Activated CD4-positive, alpha-beta T cell treated with anti-CD3 and anti-CD28 coated beads for 36 hours (primary cell): ENCODE data around the gene DUOX2. TPM values are rescaled to one million over a fixed set of nuclear protein-coding genes. Genes with fewer than 3 reads are reported as not detected.

Experiments
- ATAC-seq: fragments of 200-7000 bp; cut with Tn5 transposase; one replicate; pipeline ENCODE4 v1.10.0; 2021; ENCODE audit warnings: mild to moderate bottlenecking, moderate library complexity
- CTCF ChIA-PET: fragments of 350-600 bp; sonication (Branson Sonifier 250); formaldehyde crosslinking; loops from one replicate; lab custom pipeline; 2021; ENCODE audit warnings: antibody characterized with exemption; lab: Charles Lee
- POLR2A ChIA-PET: fragments of 350-600 bp; sonication (Branson Sonifier 250); formaldehyde crosslinking; loops from one replicate; lab custom pipeline; 2021; ENCODE audit warnings: antibody characterized with exemption, inconsistent platforms; lab: Charles Lee
- DNase-seq: peaks from one replicate; pipeline ENCODE4 v3.0.0-alpha.2; 2020
- H3K27ac Mint-ChIP-seq: one replicate; pipeline ENCODE4 v1.8.0; 2021; ENCODE audit warnings: mixed read lengths
- H3K27me3 Mint-ChIP-seq: one replicate; pipeline ENCODE4 v1.8.0; 2021; ENCODE audit warnings: mixed read lengths
- H3K36me3 Mint-ChIP-seq: one replicate; pipeline ENCODE4 v1.8.0; 2021; ENCODE audit warnings: low read depth, mixed read lengths
- H3K4me1 Mint-ChIP-seq: one replicate; pipeline ENCODE4 v1.8.0; 2021; ENCODE audit warnings: mixed read lengths
- H3K4me3 Mint-ChIP-seq: one replicate; pipeline ENCODE4 v1.8.0; 2021; ENCODE audit warnings: mild to moderate bottlenecking, moderate library complexity, mixed read lengths
- H3K9me3 Mint-ChIP-seq: one replicate; pipeline ENCODE4 v1.8.0; 2021; ENCODE audit warnings: low read depth, mixed read lengths
- intact Hi-C, 2 experiments: fragments of 100-400 bp; cut with DNase I in 1 of 2; cut with micrococcal nuclease in 1 of 2; formaldehyde crosslinking; loops; one replicate each; pipeline versions ENCODE4 v1.14.2 to v1.15.1; 2022 to 2024; cut with DNase I, micrococcal nuclease
- total RNA-seq, 2 experiments: library from RNA; stranded (reverse); gene quantifications; one replicate each; pipeline ENCODE4 v1.2.3, GENCODE V29; 2021

Gene DUOX2
- total RNA-seq, 2 experiments from 2014 or later, result 0.02 TPM; not detected in 1

DNA sequence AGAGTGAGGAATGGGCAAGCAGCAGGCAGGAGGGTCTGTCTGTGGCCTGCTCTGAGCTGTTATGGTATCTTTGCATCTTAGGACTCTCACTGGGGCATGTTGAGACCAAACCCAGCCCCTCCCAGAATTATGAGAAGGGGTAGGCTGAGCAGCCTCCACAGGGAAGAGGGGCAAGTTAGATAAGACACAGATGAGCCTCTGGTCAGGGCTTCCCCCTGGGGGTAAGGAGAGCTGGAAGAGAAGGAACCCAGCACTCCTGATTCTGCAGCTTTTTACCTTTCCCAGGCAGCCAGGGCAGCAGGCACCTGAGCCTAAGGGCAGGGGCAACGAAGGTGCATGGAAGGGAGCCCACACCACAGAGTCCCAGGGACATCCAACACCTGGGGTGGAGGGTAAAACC lies 35.1 kb upstream of the DUOX2 start:
- CTCF ChIA-PET, result interaction anchor here (0.7 to 1.1 kb wide), 2 partner anchors 12 to 49 kb away, joined by 3 read pairs; no protein-coding TSS in a partner anchor
- Mint-ChIP-seq H3K9me3 (no peaks in the 10 kb centered on the region), H3K36me3 (no peaks in the 10 kb centered on the region), H3K27ac (no peak overlapping the region), H3K4me3 (no peak overlapping the region), H3K4me1 (no peaks in the 10 kb centered on the region), H3K27me3 (no peaks in the 10 kb centered on the region)
- POLR2A ChIA-PET, result no interaction called here
- DNase-seq, result no peak
- no peak for ATAC-seq
- intact Hi-C loops, result no loop called here

DNA sequence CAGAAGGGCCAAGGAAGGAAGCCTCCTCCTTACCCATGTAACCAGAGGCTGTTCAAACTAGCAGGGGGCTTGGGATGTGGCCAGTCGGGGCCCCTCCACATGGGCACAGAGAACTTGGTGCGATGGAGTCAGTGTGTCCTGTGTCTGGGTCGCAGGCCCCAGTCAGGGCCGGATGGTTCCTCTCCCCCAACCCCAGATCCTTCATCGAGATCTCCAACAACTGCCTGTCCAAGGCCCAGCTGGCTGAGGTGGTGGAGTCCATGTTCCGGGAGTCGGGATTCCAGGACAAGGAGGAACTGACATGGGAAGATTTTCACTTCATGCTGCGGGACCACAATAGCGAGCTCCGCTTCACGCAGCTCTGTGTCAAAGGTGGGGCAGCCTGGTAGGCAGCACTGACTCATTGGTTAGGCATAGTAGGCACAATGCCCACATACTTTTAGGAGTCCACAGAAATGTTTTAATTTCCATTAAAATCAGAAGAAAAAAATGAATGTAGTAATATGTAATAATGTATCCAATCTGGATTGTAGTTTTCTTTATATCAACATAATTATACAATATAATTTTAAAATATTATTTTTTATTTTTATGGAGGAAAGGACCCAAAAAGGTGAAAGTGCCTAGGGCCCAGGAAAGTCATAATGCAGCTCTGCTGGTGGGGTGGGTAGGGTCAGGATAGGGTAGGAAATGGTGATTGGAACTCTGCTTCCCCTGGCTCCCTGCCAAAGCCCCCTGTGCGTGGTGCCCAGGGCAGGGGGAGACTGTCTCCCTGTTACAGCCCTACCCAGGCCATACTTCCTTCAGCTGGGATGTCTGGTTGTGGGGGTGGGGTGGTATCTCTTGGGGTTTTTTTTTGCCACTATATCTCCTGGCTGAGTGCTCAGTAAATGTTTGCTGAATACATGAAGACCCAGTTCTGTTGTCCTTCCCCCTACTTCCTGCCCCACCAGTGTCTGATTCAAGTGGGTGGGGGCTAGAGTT lies 34.4 kb upstream of the DUOX2 start:
- Mint-ChIP-seq H3K36me3 (no peaks in the 10 kb centered on the region), H3K4me3 (no peak overlapping the region), H3K27me3 (no peaks in the 10 kb centered on the region), H3K27ac (no peak overlapping the region), H3K9me3 (no peaks in the 10 kb centered on the region), H3K4me1 (no peaks in the 10 kb centered on the region)
- CTCF ChIA-PET, result interaction anchor here (0.7 kb wide), 1 partner anchor 13 kb away, joined by 3 read pairs; no protein-coding TSS in a partner anchor
- POLR2A ChIA-PET, result no interaction called here
- intact Hi-C loops, result no loop called here
- no peak for DNase-seq
- no peak for ATAC-seq

DNA sequence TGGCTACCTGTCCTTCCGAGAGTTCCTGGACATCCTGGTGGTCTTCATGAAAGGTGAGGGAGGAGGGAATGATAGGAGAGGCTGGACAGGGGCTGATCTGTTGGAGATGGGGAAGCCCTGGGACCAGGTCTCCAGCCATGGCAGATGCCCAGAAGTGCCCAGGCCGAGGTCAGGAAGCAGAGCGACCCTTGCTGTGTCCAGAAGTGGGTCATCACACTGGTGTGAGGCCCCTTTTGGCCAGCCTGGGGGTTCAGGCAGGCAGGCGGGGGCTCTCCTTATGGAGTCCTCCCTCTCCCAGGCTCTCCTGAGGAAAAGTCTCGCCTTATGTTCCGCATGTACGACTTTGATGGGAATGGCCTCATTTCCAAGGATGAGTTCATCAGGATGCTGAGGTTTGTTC lies 33.6 kb upstream of the DUOX2 start:
- Mint-ChIP-seq H3K27me3 (no peaks in the 10 kb centered on the region), H3K9me3 (no peaks in the 10 kb centered on the region), H3K27ac (no peak overlapping the region), H3K4me1 (no peaks in the 10 kb centered on the region), H3K36me3 (no peaks in the 10 kb centered on the region), H3K4me3 (no peak overlapping the region)
- ATAC-seq, result no peak
- no peak for DNase-seq
- intact Hi-C loops, result no loop called here
- ChIA-PET CTCF (interaction anchor here (1.4 kb wide), 1 partner anchor 15 kb away, joined by 3 read pairs; no protein-coding TSS in a partner anchor), POLR2A (no interaction called here)

DNA sequence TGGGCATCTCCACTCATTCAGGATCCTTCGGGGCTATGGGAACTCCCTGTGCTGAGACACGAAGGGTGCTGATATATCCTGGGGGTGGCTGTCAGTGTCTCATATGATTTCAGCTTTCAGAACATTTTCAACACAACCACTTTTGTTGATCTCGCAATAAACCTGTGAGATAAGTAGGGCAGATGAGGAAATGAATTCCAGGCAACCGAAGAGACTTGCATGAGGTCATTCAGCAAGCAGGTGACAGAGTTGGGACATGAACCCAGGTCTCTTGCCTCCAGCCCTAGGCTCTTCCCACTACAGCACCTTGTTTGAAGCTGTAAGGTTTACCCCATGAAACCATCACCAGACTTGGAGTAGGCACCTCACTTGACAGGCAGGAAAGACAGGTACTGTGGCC lies 32.4 kb upstream of the DUOX2 start:
- CTCF ChIA-PET, result interaction anchor here (1.0 to 1.4 kb wide), 2 partner anchors 14 to 58 kb away, joined by 3 to 5 read pairs; no protein-coding TSS in a partner anchor
- Mint-ChIP-seq H3K27me3 (no peaks in the 10 kb centered on the region), H3K4me1 (no peaks in the 10 kb centered on the region), H3K27ac (no peak overlapping the region), H3K9me3 (no peaks in the 10 kb centered on the region), H3K36me3 (no peaks in the 10 kb centered on the region), H3K4me3 (no peak overlapping the region)
- POLR2A ChIA-PET, result no interaction called here
- intact Hi-C loops, result no loop called here
- ATAC-seq (no peak), DNase-seq (no peak)

DNA sequence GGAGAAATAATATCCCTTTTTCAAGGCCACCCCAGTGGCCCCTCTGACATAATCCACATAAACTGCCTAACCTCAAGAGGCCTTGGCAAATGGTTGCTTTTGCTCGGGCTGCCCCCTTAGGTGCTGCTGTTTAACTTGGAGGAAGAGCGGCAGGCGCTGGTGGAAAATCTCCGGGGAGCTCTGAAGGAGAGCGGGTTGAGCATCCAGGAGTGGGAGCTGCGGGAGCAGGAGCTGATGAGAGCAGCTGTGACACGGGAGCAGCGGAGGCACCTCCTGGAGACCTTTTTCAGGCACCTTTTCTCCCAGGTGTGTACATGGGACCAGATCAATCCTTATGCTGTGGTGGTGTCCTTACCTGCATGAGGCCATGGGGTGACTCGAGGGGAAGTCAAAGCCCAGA lies 30.8 kb upstream of the DUOX2 start:
- ATAC-seq, result no peak
- H3K4me3 Mint-ChIP-seq, result no peak overlapping the region
- no peak overlapping the region for H3K27ac Mint-ChIP-seq
- H3K27me3 Mint-ChIP-seq, result no peaks in the 10 kb centered on the region
- H3K36me3 Mint-ChIP-seq, result no peaks in the 10 kb centered on the region
- intact Hi-C loops, result no loop called here
- no peaks in the 10 kb centered on the region for H3K9me3 Mint-ChIP-seq
- ChIA-PET CTCF (interaction anchor here (0.6 to 1.8 kb wide), 3 partner anchors 18 to 55 kb away, joined by 3 to 4 read pairs (median 3); no protein-coding TSS in a partner anchor), POLR2A (no interaction called here)
- H3K4me1 Mint-ChIP-seq, result no peaks in the 10 kb centered on the region
- no peak for DNase-seq

DNA sequence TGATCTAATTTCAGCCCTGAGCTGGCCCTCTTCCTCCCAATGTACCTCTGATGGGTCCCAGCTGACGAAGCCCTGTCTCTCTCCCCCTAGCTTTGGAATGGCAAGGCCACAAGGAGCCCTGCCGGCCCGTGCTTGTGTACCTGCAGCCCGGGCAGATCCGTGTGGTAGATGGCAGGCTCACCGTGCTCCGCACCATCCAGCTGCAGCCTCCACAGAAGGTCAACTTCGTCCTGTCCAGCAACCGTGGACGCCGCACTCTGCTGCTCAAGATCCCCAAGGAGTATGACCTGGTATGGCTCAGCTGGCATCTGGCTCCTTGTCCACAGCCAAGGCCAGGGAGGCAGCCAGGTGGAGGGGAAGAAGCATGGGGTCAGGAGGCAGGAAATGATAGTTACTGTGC lies 30.0 kb upstream of the DUOX2 start:
- CTCF ChIA-PET, result interaction anchor here (1.8 kb wide), 1 partner anchor 26 kb away, joined by 4 read pairs; no protein-coding TSS in a partner anchor

DNA sequence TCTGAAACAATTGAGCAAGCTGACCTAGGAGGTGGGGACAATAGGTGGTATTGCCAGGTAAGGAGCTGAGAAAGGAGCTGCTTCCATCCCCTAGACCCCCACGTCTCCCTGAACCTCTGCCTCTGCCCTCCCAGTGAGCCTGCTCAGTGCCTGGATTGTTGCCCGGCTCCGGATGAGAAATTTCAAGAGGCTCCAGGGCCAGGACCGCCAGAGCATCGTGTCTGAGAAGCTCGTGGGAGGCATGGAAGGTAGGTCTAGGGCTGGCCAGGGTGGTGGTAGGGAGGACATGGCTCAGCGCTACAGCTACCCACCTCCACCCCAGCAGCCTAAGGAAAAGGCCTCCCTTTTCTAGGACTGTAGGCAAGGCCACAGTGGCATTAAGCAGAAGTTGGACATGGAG lies 29.1 kb upstream of the DUOX2 start:
- ATAC-seq (no peak), DNase-seq (no peak)
- Mint-ChIP-seq H3K4me3 (no peak overlapping the region), H3K27ac (no peak overlapping the region), H3K4me1 (no peaks in the 10 kb centered on the region), H3K27me3 (no peaks in the 10 kb centered on the region), H3K36me3 (no peaks in the 10 kb centered on the region), H3K9me3 (no peaks in the 10 kb centered on the region)
- intact Hi-C loops, result no loop called here
- ChIA-PET POLR2A (no interaction called here), CTCF (interaction anchor here (1.0 to 1.8 kb wide), 2 partner anchors 12 to 25 kb away, joined by 3 to 4 read pairs; no protein-coding TSS in a partner anchor)

More for the DNA sequence above, 30.0 kb upstream of the DUOX2 start:
- Mint-ChIP-seq H3K4me3 (no peak overlapping the region), H3K4me1 (no peaks in the 10 kb centered on the region), H3K36me3 (no peaks in the 10 kb centered on the region), H3K27me3 (no peaks in the 10 kb centered on the region), H3K27ac (no peak overlapping the region), H3K9me3 (no peaks in the 10 kb centered on the region)
- DNase-seq, result no peak
- intact Hi-C loops, result no loop called here
- no peak for ATAC-seq
- POLR2A ChIA-PET, result no interaction called here

DNA sequence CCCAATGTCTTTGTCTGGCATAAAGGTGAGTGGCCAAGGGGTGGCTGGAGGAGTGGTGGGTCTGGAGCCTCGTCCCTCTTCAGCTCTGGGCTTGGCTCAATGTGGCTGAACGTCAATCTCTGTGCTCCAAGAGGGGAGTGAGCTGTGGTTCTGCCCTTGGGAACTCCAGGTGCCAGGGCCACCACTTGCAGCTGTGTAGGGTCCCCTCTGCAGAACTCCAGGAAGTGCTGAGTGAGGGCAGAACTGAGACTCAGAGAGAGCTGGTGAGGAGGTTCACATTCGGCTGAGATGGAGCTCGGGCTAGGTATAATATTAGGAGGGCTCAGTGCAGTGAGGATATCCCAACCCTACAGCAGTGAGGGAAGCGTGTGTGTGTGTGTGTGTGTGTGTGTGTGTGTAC lies 27.4 kb upstream of the DUOX2 start:
- Mint-ChIP-seq H3K9me3 (no peaks in the 10 kb centered on the region), H3K27me3 (peaks cover 4% of the 10 kb centered on the region), H3K4me1 (peaks cover under 1% of the 10 kb centered on the region), H3K36me3 (no peaks in the 10 kb centered on the region), H3K4me3 (no peak overlapping the region), H3K27ac (no peak overlapping the region)
- DNase-seq, result no peak
- no peak for ATAC-seq
- POLR2A ChIA-PET, result no interaction called here
- CTCF ChIA-PET, result interaction anchor here (1.4 to 2.3 kb wide), 3 partner anchors 9 to 23 kb away, joined by 4 to 12 read pairs (median 5); no protein-coding TSS in a partner anchor
- intact Hi-C loops, result no loop called here

DNA sequence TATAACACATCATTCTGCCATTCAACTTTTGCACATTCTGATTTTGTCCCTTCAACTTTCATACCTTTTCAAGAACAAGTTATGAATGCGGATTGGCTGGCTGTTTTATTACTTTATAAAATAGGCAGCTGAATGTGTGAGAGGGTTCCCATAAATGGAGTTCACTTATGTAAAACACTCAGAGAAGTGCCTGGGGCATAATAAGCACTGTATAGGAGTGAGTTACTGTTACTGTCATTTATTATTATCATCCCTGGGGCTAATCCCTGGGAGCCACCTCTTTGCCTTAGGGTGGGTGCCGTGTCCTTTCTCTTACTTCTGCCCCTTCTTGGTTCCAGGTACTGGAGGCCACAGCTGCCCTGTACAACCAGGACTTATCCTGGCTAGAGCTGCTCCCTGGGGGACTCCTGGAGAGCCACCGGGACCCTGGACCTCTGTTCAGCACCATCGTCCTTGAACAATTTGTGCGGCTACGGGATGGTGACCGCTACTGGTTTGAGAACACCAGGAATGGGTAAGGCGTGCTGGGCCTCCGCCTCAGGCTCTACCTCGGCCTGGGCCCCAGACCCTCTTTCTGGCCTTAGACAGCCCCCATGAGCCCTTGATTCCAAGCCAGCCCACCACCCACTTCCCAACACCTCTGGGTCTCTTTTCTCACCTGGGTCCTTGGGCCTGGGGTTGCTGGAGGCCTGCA lies 26.7 kb upstream of the DUOX2 start:
- Mint-ChIP-seq H3K4me3 (no peak overlapping the region), H3K27me3 (peaks cover 8% of the 10 kb centered on the region), H3K27ac (no peak overlapping the region), H3K9me3 (no peaks in the 10 kb centered on the region), H3K4me1 (peaks cover 5% of the 10 kb centered on the region), H3K36me3 (no peaks in the 10 kb centered on the region)
- DNase-seq (no peak), ATAC-seq (no peak)
- POLR2A ChIA-PET, result no interaction called here
- intact Hi-C loops, result no loop called here
- CTCF ChIA-PET, result interaction anchor here (2.3 kb wide), 1 partner anchor 23 kb away, joined by 12 read pairs; no protein-coding TSS in a partner anchor

DNA sequence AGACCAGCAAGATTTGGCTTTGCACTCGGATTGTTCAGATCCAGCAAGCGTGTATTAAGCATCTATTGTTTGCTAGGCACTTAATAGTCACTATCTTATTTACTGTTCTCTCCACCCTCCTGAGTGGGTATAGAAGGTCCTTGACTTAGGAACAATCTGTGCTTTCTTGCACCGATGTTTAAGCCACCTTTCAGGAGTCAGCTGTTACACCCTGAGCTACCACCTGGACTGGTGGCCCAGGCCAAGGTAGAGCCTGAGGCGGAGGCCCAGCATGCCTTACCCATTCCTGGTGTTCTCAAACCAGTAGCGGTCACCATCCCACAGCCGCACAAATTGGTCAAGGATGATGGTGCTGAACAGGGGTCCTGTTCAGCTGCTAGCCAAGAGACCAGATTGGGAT lies 25.8 kb upstream of the DUOX2 start:
- Mint-ChIP-seq H3K4me1 (peaks cover 7% of the 10 kb centered on the region), H3K36me3 (no peaks in the 10 kb centered on the region), H3K4me3 (no peak overlapping the region), H3K27me3 (peaks cover 10% of the 10 kb centered on the region), H3K9me3 (no peaks in the 10 kb centered on the region), H3K27ac (no peak overlapping the region)
- POLR2A ChIA-PET, result no interaction called here
- intact Hi-C loops, result no loop called here
- ATAC-seq, result no peak
- CTCF ChIA-PET, result interaction anchor here (0.7 to 2.3 kb wide), 3 partner anchors 10 to 22 kb away, joined by 3 to 12 read pairs (median 4); partner anchors contain the start of genes DUOX1 and DUOXA1
- no peak for DNase-seq
